Hindlimb muscle (tissue), 1 donor: ENCODE results near the gene MICOS13. TPM values are rescaled to one million over a fixed set of nuclear protein-coding genes. Genes with fewer than 3 reads are reported as not detected.

Experiments used
- DNase-seq: peaks from one replicate; pipeline ENCODE4 v3.0.0-alpha.2; 2013
- polyA plus RNA-seq: library from polyadenylated mRNA; unstranded; fragments of 120-200 nt; gene quantifications from one replicate; pipeline ENCODE4 v1.2.1, GENCODE V29; 2013; ENCODE audit not compliant: insufficient read length

Gene MICOS13
- polyA plus RNA-seq, 1 donor, result 101 TPM

GRCh38 chr19:5667751-5668271 is 12.5 kb downstream of the MICOS13 start:
- DNase-seq, result no peak

DNA sequence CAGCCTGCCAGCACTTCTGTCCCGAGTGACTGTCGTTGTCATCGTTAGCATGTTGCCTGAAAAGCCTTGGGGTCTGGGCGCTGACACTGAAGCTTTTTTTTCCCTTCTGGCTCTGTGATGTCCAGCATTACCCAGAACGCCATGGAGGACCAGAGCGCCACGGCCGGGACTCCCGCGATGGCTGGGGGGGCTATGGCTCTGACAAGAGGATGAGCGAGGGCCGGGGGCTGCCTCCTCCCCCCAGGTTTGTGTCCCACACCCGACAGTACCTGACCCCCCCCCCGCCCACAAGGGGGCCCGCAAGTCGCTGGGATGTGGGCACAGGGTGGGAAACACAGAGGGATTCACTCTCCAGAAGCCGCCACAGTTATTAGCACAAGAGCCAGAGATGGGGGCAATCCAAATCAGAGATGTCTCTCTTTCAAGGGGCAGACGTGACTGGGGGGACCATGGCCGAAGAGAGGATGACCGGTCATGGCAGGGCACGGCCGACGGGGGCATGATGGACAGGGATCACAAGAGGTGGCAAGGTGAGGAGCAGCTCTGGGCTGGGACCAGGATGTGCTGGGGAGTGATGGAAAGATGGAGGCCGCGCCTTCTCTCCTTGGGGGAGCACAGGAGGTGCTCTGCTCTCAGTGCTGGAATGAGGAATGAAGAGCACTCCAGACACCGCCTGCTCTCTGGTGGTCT is 13.2 kb downstream of the MICOS13 start:
- DNase-seq, result no peak

GRCh38 chr19:5665781-5666513 is 14.4 kb downstream of the MICOS13 start:
- DNase-seq, result no peak

DNA sequence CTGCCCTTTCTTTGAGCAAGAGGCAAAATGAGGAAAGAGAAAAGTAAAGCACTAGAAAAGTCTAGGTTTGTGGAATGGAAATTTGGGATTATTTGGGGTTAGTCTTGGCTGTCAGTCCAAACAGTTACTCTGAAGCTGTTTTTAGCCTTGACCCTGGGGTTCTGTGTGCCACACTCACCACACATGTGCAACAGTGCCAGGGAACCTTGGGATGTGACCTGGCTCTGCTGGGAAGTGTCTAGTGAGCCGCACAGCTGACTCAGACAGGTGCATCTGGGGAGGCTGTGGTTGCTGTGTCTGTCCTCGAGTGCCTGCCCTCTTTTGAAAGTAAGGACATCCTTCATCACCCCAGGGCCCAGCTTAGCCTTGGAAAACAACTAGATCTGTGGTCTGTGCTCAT is 15.8 kb downstream of the MICOS13 start:
- DNase-seq, result no peak

DNA sequence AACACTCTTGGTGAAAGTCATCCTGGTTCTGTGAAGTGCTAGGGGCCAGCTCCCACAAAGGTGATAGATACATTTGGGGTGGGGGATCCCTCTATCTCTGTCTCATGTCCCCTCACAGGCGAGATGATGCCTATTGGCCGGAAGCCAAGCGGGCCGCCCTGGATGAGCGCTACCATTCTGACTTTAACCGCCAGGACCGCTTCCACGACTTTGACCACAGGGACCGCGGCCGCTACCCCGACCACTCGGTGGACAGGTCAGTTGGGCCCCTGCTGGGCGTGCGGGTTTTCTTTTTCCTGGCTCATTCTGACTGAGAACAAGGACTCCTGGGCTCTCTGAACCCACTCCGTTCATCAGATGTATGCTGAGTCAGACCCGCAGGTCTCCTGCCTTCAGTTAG is 16.4 kb downstream of the MICOS13 start:
- DNase-seq, result no peak

DNA sequence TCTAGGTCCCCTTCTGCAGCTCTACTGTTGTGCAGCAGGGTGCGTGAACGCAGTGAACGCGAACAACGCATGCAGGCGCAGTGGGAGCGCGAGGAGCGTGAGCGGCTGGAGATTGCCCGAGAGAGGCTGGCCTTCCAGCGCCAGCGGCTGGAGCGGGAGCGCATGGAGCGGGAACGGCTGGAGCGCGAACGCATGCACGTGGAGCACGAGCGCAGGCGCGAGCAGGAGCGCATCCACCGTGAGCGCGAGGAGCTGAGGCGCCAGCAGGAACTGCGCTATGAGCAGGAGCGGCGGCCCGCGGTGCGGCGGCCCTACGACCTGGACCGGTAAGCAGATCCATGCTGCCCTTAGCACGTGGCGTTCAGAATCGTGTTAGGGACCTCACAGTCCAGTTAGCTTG is 18.8 kb downstream of the MICOS13 start:
- DNase-seq, result no peak

DNA sequence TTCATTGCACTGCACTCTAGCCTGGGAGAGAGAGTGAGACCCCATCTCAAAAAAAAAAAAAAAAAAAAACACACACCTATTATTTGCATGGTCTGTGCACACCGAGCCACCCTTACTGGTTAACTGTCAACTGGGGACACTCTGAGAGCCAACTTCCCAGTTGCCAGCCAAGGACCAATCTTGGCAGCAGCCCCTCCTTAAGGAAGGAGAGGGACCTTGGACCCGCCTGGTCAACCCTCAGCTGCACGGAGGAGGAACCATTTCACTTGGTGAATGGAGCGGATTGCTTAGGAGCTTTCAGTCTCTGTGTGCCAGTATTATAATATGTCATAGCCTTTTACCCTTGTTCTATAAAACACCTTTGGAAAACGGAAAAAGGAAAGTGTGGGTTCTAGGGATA is 24.9 kb downstream of the MICOS13 start:
- no peak for DNase-seq

DNA sequence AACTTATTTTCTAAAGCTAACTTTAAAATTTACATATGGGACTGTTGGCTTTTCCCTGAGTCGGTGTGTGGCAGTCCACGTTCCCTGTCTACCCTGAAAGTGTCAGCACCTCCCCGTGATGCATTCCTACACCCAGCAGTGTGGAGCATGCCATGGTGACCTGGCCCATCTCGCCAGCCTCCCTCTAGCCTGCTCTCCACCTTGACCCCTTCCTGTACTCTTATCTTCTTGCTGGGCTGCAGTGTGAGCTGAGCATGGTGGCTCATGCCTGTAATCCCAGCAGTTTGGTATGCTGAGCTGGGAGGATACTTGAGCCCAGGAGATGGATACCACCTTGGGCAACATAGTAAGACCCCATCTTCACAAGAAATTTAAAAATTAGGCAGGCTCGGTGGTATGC is 25.4 kb downstream of the MICOS13 start:
- DNase-seq, result no peak

DNA sequence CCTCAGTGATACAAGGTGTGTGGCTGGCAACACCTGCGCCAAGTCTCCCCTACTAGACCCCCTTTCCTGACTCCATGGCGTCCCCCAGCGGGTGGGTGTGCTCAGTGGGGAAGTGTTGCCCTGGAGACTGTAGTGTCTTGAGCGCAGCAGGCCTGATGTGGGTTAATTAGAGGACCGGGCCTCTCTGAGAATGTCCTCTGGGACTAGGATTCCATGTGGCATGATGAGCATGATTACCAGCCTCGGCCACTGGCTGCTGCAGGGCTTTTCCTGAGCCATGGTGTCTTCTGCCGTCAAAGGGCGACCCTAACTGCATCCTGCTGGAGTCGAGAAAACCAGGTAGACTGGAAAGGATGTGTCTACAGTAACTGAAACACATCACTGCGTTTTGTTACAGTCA is 28.1 kb downstream of the MICOS13 start:
- DNase-seq, result no peak

- no peak for DNase-seq
Measured at GRCh38 chr19:5651361-5651760, 29.0 kb downstream of the MICOS13 start.

DNA sequence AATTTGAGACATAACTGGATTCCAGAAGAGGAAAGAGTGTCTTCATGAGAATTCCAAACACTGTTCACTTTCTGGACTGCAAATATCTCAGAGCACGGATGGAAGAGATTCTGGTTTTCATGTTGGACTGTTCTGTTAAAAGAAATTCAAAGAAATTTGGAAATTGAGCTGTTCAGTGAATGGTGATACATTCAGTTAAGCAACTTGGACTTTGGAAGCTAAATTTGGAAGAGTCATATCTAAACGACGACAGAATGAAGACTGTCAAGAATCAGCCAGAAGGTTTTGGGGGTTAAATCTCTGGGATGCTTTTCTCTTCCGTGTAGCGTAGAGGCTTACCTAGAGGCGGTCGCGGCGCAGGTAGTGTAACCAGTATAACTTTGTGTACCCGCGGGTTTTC is 31.9 kb downstream of the MICOS13 start:
- DNase-seq, result no peak

DNA sequence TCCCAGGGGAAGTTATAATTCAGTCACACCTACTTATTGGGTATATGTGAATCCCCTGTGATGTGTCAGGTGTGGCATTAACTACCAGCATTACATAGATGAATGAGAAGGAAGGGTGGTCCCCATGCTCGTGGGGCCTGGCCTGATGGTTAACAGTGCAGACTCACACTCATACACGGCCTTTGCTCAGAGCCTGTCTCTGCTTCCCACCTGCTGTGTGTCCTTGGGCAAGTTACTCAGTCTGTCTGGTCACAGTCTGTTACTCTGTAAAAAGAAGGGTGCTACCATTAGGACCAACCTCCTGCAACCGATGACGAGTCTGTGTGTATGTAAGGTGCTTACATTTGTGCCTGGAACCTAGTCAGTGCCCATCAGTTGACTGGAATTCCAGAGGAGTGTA is 33.6 kb downstream of the MICOS13 start:
- no peak for DNase-seq

- DNase-seq, result no peak
Measured at GRCh38 chr19:5645409-5645808, 34.9 kb downstream of the MICOS13 start.

DNA sequence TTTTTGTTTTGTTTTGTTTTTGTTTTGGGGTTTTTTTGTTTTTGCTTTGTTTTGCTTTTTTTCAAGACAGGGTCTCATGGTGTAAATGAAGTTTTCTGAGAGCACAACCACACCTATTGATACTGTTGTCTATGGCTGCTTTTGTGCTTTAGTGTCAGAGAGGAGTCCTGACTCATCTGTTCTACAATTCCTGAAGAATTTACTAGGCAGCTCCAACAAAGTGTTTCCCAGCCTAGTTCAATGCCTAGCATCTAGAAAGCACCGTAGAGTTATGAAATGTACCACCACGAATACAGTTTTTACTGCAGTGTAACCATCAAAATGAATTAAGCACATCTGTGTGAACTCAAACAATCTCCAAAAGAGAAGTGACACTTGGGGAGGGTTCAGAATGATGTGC is 36.3 kb downstream of the MICOS13 start:
- DNase-seq, result no peak

DNA sequence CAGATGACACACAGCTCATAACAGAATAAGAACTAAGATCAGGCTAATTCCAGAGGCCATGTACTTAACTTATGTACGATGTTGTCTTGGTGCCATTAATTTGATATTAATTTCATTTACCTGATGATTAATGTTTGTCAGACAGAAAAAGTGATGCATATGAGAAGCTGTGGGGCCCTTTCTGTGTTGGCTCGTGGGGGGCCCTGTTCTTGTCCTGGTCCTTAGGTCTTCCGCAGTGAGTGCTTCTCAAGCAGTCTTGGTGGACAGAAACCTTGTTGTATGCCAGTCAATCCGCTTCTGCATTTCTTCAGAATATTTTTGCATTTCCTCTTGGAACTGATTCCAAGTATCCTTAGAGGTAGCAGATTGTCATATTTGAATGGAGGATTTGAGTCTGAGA is 37.3 kb downstream of the MICOS13 start:
- DNase-seq, result no peak

DNA sequence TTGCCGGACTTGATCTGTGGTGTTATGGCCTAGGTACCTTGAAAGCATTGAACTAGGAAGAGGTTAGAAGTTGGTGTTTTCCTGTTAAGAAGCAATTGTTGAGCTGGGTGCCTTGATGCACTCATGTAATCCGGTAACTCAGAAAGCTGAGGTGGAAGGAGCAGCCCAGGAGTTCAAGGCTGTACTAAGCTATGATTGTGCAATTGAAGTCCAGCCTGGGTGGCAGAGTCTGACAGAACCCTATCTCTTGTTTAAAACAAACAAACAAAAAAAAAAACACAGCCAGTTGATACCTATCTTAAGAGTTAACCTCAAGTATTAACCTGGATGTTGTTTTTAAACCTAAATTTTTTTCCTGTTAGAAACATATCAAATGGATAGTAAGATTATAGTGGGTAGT is 38.1 kb downstream of the MICOS13 start:
- no peak for DNase-seq

- no peak for DNase-seq
Measured at GRCh38 chr19:5641171-5641570, 39.1 kb downstream of the MICOS13 start.

DNA sequence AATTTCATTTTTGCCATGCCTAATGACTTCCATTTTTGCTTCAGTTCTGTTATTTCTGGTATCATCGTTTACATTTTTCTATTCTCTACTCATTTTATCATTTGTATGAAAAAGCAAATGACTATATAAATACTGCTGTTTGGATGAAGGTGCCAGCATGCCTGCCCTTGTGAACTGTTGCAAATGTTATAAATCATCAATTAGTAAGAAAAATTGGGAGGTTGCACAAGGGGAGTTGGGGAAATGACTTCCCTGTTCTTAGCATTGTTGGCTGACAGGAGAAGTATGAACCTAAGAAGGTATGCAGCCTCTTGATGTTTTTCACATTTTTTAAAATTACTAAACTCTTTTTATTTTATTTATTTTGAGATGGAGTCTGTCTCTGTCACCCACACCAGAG is 42.3 kb downstream of the MICOS13 start:
- no peak for DNase-seq

DNA sequence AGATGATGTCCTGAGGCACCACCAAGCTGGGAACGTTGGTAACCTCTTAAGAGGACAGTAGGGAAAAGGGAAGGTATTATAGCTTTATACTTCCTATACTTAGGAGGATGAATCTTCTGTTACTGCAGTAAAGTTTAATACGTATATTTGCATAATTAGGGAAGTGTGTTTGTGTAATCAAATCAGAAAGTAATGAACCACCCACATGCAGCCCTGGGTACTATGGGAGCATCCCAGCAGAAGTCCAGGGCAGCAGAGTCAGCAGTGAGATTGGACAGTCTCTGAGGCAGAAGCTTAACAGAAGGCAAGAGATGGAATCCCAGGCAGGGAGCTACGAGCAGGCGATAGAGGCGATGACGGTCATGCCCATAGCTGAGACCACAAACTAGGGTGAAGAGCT is 44.9 kb downstream of the MICOS13 start:
- no peak for DNase-seq

- no peak for DNase-seq
Measured at GRCh38 chr19:5632657-5633056, 47.7 kb downstream of the MICOS13 start.

- DNase-seq, result no peak
Measured at GRCh38 chr19:5632241-5632612, 48.1 kb downstream of the MICOS13 start.

DNA sequence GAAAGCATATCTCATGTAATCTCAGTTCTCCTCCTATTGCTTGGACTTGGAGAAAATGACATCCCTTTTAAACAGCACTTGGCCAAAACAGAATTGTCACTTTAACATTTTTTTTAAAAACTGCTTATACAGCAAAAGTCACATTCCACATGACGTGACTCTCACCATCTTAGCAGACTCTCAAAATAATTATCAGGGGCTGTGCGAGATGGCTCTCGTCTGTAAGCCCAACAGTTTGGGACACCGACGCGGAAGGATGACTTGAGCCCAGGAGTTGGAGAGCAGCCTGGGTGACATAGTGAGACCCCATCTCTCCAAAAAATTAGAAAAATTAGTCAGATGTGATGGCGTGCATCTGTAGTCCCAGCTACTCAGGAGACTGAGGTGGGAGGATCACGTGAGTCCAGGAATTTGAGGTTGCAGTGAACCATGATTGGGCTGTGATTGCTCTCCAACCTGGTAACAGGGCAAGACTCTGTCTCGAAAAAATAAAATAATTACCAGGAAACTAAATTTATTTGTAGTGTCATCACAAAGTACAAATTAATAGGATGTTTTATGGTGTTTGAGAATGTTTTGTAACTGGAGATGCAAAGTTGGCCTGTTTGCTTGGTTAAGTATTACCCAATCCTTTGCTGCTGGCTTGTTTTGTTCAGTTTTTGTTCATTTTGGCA is 48.6 kb downstream of the MICOS13 start:
- DNase-seq, result no peak

DNA sequence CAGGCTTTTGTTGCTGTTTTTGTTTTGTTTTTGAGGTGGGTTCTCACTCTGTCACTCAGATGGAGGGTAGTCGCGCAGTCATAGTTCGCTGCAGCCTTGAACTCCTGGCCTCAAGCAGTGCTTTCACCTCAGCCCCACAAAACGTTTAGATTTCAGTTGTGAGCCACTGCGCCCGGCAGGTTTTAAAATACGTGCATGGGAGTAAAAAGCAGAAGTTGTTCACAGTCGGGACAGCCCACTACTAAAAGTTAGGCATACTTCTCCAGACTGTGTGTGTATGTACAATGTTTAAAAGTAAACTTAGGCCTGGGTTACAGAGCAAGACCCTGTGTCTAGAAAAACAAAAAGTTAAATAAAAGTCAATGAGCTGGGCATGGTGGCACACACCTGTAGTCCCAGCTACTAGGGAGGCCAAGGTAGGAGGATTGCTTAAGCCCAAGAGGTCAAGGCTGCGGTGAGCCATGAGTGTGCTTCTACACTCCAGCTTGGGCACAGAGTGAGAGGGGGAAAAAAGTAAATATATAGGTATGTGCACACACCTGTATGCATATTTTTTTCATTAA is 51.3 kb downstream of the MICOS13 start:
- no peak for DNase-seq
